DOHH2 (cell line): Measurements from ENCODE around the gene SEMA3E.

Experiments used
- CTCF ChIP-seq: fragments of 200-600 bp; sonication (generic); IDR thresholded peaks from one replicate; pipeline ENCODE4 v1.5.1; 2014; ENCODE audit warnings: antibody characterized with exemption, mild to moderate bottlenecking, low read depth, low read length; ENCODE audit not compliant: poor library complexity, severe bottlenecking
- EZH2phosphoT487 ChIP-seq: fragments of 200-600 bp; sonication (generic); IDR thresholded peaks from 2 replicates; pipeline ENCODE4 v1.6.1; 2017; ENCODE audit warnings: borderline replicate concordance, mild to moderate bottlenecking, antibody characterized with exemption, low read length, moderate library complexity, mixed read lengths

- TF ChIP-seq CTCF (no peak), EZH2phosphoT487 (no peak)
Observed at GRCh38 chr7:83581667-83582435, 67.1 kb downstream of the SEMA3E start.
